MCF 10A (cell line): ENCODE results near the gene IL1R2. TPM values are rescaled to one million over a fixed set of nuclear protein-coding genes. Genes with fewer than 3 reads are reported as not detected.

ENCODE experiments used
- BruUV-seq: library from RNA; stranded (reverse); fragments of 400-500 nt; replicated peaks from 2 replicates; lab custom pipeline; 2021; lab: Mats Ljungman, UMichigan
- CTCF ChIA-PET: fragments of 300-600 bp; sonication (Branson Sonifier 250); formaldehyde crosslinking; extraction: SDS; loops from one replicate; lab custom pipeline; 2021; ENCODE audit warnings: antibody characterized with exemption, inconsistent platforms; lab: Yijun Ruan, JAX
- POLR2A ChIA-PET: fragments of 300-600, 350-650 bp; sonication (Branson Sonifier 250); formaldehyde crosslinking; extraction: SDS; loops from one replicate; lab custom pipeline; 2020; ENCODE audit warnings: antibody characterized with exemption, inconsistent platforms; lab: Yijun Ruan, JAX
- DNase-seq: peaks from one replicate; pipeline ENCODE4 v3.0.0-alpha.2; 2018; ENCODE audit not compliant: unreplicated experiment
- H3K27ac Mint-ChIP-seq: one replicate; pipeline ENCODE4 v1.8.0; 2022; ENCODE audit warnings: mild to moderate bottlenecking, low read depth, mixed read lengths; ENCODE audit not compliant: unreplicated experiment
- H3K27me3 Mint-ChIP-seq: one replicate; pipeline ENCODE4 v1.8.0; 2022; ENCODE audit warnings: mixed read lengths; ENCODE audit not compliant: insufficient read depth, unreplicated experiment
- H3K36me3 Mint-ChIP-seq: one replicate; pipeline ENCODE4 v1.8.0; 2022; ENCODE audit warnings: mild to moderate bottlenecking, moderate library complexity, mixed read lengths; ENCODE audit not compliant: insufficient read depth, unreplicated experiment
- H3K4me1 Mint-ChIP-seq: one replicate; pipeline ENCODE4 v1.8.0; 2022; ENCODE audit warnings: mixed read lengths; ENCODE audit not compliant: insufficient read depth, unreplicated experiment
- H3K4me3 Mint-ChIP-seq: one replicate; pipeline ENCODE4 v1.8.0; 2022; ENCODE audit warnings: mild to moderate bottlenecking, moderate library complexity, mixed read lengths; ENCODE audit not compliant: unreplicated experiment
- H3K9me3 Mint-ChIP-seq: one replicate; pipeline ENCODE4 v1.8.0; 2022; ENCODE audit warnings: mixed read lengths; ENCODE audit not compliant: unreplicated experiment
- intact Hi-C: fragments of 100-400 bp; cut with micrococcal nuclease; formaldehyde crosslinking; loops from 2 replicates; pipeline ENCODE4 v1.14.1; 2022
- total RNA-seq: library from RNA; stranded (reverse); gene quantifications from 2 replicates; pipeline ENCODE4 v1.2.3, GENCODE V29; 2022
- TF ChIP-seq, protein P1 (sequence below): fragments of 200-600 bp; IDR thresholded peaks from one replicate; pipeline ENCODE4 v1.8.0; 2022; ENCODE audit warnings: antibody characterized with exemption, mild to moderate bottlenecking; ENCODE audit not compliant: unreplicated experiment

The IL1R2 gene
- total RNA-seq, 1 experiment from 2014 or later: not detected

DNA sequence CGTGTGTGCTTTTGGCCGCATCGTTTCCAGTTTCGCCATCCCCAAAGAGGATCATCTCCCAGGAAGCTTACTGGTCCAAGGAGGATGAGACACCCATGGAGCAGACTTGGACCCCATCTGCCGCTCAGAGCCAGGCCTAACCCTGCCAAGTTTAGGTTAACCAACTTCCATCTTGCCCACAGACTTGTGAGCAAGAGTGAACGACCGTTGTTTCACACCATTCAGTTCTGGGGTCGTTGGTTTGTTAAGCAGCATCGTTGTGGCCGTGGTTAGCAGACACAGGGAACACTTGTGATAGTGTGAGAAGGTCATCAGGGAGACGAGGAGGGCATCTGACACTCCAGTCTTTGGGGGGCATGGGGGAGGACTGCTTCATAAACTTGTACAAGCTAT, 15.1 kb downstream of the IL1R2 start:
- no peaks in the 10 kb centered on the region for H3K36me3 Mint-ChIP-seq
- no peaks in the 10 kb centered on the region for H3K27me3 Mint-ChIP-seq
- no TSS peak for BruUV-seq
- intact Hi-C loops: loop anchor here (1.0 to 5.0 kb wide), 3 partner anchors 233 to 440 kb away; partner anchors contain the start of gene IL18R1
- CTCF ChIA-PET: interaction anchor here (0.6 to 4.4 kb wide), 21 partner anchors 8 to 575 kb away, joined by 3 to 38 read pairs (median 4); no protein-coding TSS in a partner anchor
- no peak overlapping the region for H3K27ac Mint-ChIP-seq
- no peaks in the 10 kb centered on the region for H3K9me3 Mint-ChIP-seq
- DNase-seq: no peak
- TF ChIP-seq, protein P1, sequence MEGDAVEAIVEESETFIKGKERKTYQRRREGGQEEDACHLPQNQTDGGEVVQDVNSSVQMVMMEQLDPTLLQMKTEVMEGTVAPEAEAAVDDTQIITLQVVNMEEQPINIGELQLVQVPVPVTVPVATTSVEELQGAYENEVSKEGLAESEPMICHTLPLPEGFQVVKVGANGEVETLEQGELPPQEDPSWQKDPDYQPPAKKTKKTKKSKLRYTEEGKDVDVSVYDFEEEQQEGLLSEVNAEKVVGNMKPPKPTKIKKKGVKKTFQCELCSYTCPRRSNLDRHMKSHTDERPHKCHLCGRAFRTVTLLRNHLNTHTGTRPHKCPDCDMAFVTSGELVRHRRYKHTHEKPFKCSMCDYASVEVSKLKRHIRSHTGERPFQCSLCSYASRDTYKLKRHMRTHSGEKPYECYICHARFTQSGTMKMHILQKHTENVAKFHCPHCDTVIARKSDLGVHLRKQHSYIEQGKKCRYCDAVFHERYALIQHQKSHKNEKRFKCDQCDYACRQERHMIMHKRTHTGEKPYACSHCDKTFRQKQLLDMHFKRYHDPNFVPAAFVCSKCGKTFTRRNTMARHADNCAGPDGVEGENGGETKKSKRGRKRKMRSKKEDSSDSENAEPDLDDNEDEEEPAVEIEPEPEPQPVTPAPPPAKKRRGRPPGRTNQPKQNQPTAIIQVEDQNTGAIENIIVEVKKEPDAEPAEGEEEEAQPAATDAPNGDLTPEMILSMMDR: no peak
- H3K4me1 Mint-ChIP-seq: no peaks in the 10 kb centered on the region
- POLR2A ChIA-PET: interaction anchor here (0.5 kb wide), 1 partner anchor 85 kb away, joined by 5 read pairs; no protein-coding TSS in a partner anchor
- no peak overlapping the region for H3K4me3 Mint-ChIP-seq

DNA sequence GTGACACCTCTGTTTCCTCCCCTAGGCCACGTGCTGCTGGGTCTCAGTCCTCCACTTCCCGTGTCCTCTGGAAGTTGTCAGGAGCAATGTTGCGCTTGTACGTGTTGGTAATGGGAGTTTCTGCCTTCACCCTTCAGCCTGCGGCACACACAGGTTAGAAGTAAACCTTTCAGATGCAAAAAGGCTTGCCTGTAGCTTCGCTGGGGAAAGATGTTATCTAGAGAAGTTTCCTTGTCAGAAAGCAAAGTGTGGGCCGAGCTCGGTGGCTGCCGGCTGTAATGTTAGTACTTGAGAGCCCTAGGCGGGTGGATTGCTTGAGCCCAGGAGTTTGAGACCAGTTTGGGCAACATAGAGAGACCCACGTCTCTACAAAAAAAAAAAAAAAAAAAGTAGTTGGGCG, 16.7 kb downstream of the IL1R2 start:
- H3K4me1 Mint-ChIP-seq: no peaks in the 10 kb centered on the region
- no peak overlapping the region for H3K4me3 Mint-ChIP-seq
- POLR2A ChIA-PET: no interaction called here
- TF ChIP-seq, protein P1: no peak
- no peaks in the 10 kb centered on the region for H3K9me3 Mint-ChIP-seq
- DNase-seq: no peak
- H3K36me3 Mint-ChIP-seq: no peaks in the 10 kb centered on the region
- CTCF ChIA-PET: interaction anchor here (0.5 to 4.2 kb wide), 14 partner anchors 8 to 475 kb away, joined by 3 to 36 read pairs (median 3); partner anchors contain the start of gene IL1R1
- intact Hi-C loops: loop anchor here (5.0 kb wide), 2 partner anchors 349 to 439 kb away; partner anchors contain the start of gene IL18R1
- no TSS peak for BruUV-seq
- no peaks in the 10 kb centered on the region for H3K27me3 Mint-ChIP-seq
- H3K27ac Mint-ChIP-seq: no peak overlapping the region

GRCh38 chr2:102009557-102009956, 17.8 kb downstream of the IL1R2 start:
- H3K36me3 Mint-ChIP-seq: no peaks in the 10 kb centered on the region
- H3K4me3 Mint-ChIP-seq: no peak overlapping the region
- intact Hi-C loops: loop anchor here (5.0 kb wide), 2 partner anchors 348 to 438 kb away; partner anchors contain the start of gene IL18R1
- no TSS peak for BruUV-seq
- no peak overlapping the region for H3K27ac Mint-ChIP-seq
- ChIA-PET CTCF (interaction anchor here (0.6 to 2.3 kb wide), 6 partner anchors 10 to 243 kb away, joined by 3 to 13 read pairs (median 4); no protein-coding TSS in a partner anchor), POLR2A (no interaction called here)
- no peaks in the 10 kb centered on the region for H3K27me3 Mint-ChIP-seq
- TF ChIP-seq, protein P1: no peak
- H3K4me1 Mint-ChIP-seq: no peaks in the 10 kb centered on the region
- no peaks in the 10 kb centered on the region for H3K9me3 Mint-ChIP-seq
- no peak for DNase-seq

- Mint-ChIP-seq H3K27ac (no peak overlapping the region), H3K36me3 (no peaks in the 10 kb centered on the region), H3K4me3 (no peak overlapping the region), H3K4me1 (no peaks in the 10 kb centered on the region), H3K27me3 (no peaks in the 10 kb centered on the region), H3K9me3 (no peaks in the 10 kb centered on the region)
- ChIA-PET CTCF (interaction anchor here (0.6 to 1.2 kb wide), 5 partner anchors 9 to 230 kb away, joined by 3 to 5 read pairs (median 5); no protein-coding TSS in a partner anchor), POLR2A (no interaction called here)
- TF ChIP-seq, protein P1: no peak
- BruUV-seq: no TSS peak
- intact Hi-C loops: no loop called here
- no peak for DNase-seq
Measured at GRCh38 chr2:102010902-102011301, 19.1 kb downstream of the IL1R2 start.
